ENCODE measurements around the gene CCHCR1.

DNA sequence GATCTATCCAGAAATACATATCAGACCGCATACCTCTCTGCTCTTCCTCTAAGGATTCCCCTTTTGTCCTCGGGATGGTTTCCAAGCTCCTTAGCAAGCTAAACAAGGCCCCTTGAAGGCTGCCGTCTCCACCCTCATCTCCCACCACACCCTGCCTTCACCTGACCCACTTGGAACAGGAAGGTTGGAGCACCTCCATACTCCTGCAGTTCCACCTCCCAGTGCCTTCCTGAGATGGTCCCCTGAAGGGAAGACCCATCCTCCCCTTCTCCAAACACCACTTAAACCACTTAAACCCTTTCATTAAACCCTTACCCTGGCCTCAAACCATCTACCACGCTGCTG, 21.4 kb upstream of the CCHCR1 start:
- TF ChIP-seq EZH2 (IDR thresholded peaks at IDR 0.05; ENCODE audit: borderline replicate concordance, insufficient read depth, low read length, poor library complexity, severe bottlenecking) (no peak), RAD21 (conservative IDR thresholded peaks at IDR 0.05) (no peak), EP300 (conservative IDR thresholded peaks at IDR 0.05; ENCODE audit: poor library complexity, severe bottlenecking) (no peak), POLR2AphosphoS5 (IDR thresholded peaks at IDR 0.05) (no peak), MXI1 (conservative IDR thresholded peaks at IDR 0.05; ENCODE audit: poor library complexity, severe bottlenecking) (no peak), SMC3 (conservative IDR thresholded peaks at IDR 0.05; ENCODE audit: poor library complexity) (no peak)
- TF ChIP-seq, protein P1, sequence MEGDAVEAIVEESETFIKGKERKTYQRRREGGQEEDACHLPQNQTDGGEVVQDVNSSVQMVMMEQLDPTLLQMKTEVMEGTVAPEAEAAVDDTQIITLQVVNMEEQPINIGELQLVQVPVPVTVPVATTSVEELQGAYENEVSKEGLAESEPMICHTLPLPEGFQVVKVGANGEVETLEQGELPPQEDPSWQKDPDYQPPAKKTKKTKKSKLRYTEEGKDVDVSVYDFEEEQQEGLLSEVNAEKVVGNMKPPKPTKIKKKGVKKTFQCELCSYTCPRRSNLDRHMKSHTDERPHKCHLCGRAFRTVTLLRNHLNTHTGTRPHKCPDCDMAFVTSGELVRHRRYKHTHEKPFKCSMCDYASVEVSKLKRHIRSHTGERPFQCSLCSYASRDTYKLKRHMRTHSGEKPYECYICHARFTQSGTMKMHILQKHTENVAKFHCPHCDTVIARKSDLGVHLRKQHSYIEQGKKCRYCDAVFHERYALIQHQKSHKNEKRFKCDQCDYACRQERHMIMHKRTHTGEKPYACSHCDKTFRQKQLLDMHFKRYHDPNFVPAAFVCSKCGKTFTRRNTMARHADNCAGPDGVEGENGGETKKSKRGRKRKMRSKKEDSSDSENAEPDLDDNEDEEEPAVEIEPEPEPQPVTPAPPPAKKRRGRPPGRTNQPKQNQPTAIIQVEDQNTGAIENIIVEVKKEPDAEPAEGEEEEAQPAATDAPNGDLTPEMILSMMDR (IDR thresholded peaks at IDR 0.05; ENCODE audit: poor library complexity, severe bottlenecking) = no peak
- TF ChIP-seq, protein P2, sequence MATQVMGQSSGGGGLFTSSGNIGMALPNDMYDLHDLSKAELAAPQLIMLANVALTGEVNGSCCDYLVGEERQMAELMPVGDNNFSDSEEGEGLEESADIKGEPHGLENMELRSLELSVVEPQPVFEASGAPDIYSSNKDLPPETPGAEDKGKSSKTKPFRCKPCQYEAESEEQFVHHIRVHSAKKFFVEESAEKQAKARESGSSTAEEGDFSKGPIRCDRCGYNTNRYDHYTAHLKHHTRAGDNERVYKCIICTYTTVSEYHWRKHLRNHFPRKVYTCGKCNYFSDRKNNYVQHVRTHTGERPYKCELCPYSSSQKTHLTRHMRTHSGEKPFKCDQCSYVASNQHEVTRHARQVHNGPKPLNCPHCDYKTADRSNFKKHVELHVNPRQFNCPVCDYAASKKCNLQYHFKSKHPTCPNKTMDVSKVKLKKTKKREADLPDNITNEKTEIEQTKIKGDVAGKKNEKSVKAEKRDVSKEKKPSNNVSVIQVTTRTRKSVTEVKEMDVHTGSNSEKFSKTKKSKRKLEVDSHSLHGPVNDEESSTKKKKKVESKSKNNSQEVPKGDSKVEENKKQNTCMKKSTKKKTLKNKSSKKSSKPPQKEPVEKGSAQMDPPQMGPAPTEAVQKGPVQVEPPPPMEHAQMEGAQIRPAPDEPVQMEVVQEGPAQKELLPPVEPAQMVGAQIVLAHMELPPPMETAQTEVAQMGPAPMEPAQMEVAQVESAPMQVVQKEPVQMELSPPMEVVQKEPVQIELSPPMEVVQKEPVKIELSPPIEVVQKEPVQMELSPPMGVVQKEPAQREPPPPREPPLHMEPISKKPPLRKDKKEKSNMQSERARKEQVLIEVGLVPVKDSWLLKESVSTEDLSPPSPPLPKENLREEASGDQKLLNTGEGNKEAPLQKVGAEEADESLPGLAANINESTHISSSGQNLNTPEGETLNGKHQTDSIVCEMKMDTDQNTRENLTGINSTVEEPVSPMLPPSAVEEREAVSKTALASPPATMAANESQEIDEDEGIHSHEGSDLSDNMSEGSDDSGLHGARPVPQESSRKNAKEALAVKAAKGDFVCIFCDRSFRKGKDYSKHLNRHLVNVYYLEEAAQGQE (IDR thresholded peaks at IDR 0.05; ENCODE audit: borderline replicate concordance) = no peak
